Heart left ventricle (tissue), 13 donors: ENCODE results near the gene UVRAG.

Experiments used
- POLR2A ChIP-seq, 2 donors: fragments of 450-650 bp; IDR thresholded peaks; one replicate each; pipeline ENCODE4 v1.6.1; 2017; ENCODE audit warnings: antibody characterized with exemption in 2 of 2, mild to moderate bottlenecking in 2 of 2, moderate library complexity in 2 of 2
- TF ChIP-seq, protein P1 (sequence below), 12 donors: fragments of 200-600 bp; sonication (generic) in 4 of 12; IDR thresholded peaks; one replicate each; pipeline versions ENCODE4 v1.5.0 to v1.8.0; 2018 to 2022; ENCODE audit warnings: antibody characterized with exemption in 12 of 12, mild to moderate bottlenecking in 5 of 12
- donor health status: ischemic (EF 13 %, LVEDD 7.1; RV severe dilation, severe dysfunction).
- donor health status: DM: no; HTN: yes; CAD: no.
- donor health status: DM: no; HTN: no; CAD: no.
- donor health status: ischemic (EF 25% LVEDD 6.9; RV normal size, moderate dysfunction).
- donor health status: ischemic (EF 25% LVEDD 5.7; RV mildly dilated, moderate dysfunction).
- donor health status: ischemic (EF 35%, LVEDD 5.7; RV mildly dilated, moderate dysfunction).
- donor health status: nonischemic (EF 11% LVEDD 7.7; RV severe dilation, severe dysfunction).
- donor health status: DM: yes; HTN: yes; CAD: no.
- donor health status: PGD.
- donor health status: ischemic (EF 29% LVEDD 5.4; RV normal size, mild dysfunction).
- donor health status: nonischemic (EF 23%, LVEDD 6.1; RV moderate dilation, normal function).

DNA sequence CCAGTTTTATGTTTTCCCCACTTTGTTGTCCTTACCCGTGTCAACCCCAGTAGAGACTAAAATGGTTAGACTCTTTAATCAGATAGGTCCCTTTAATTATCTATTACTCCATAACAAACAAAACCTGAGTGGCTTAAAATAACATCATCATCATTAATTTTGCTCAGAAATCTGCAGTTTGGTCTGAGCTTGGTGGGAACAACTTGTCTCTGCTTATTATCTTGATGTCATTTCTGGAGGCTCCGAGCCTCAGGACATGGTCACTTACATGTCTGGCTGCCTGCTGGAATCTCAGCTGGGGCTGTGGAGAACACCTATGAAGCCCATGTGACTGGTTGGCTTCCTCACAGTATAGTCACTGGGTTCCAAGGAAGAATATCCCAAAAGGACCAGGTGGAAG, 26.7 kb downstream of the UVRAG start:
- no peak for TF ChIP-seq POLR2A (IDR thresholded peaks at IDR 0.05)
- TF ChIP-seq, protein P1, sequence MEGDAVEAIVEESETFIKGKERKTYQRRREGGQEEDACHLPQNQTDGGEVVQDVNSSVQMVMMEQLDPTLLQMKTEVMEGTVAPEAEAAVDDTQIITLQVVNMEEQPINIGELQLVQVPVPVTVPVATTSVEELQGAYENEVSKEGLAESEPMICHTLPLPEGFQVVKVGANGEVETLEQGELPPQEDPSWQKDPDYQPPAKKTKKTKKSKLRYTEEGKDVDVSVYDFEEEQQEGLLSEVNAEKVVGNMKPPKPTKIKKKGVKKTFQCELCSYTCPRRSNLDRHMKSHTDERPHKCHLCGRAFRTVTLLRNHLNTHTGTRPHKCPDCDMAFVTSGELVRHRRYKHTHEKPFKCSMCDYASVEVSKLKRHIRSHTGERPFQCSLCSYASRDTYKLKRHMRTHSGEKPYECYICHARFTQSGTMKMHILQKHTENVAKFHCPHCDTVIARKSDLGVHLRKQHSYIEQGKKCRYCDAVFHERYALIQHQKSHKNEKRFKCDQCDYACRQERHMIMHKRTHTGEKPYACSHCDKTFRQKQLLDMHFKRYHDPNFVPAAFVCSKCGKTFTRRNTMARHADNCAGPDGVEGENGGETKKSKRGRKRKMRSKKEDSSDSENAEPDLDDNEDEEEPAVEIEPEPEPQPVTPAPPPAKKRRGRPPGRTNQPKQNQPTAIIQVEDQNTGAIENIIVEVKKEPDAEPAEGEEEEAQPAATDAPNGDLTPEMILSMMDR (IDR thresholded peaks at IDR 0.05): no peak
